GM13977 (cell line): ENCODE data around the gene FOXN1.

Experiments used
- DNase-seq: peaks from one replicate; pipeline ENCODE4 v3.0.0; 2012; ENCODE audit warnings: low spot score
- in situ Hi-C: fragments of 300-500 bp; cut with MboI; formaldehyde crosslinking; loops from one replicate; pipeline ENCODE4 v1.12.0; 2022; ENCODE audit warnings: low sequenced_read_pairs, low pct_unique_long_range_greater_than_20kb, mixed read lengths, inconsistent platforms; ENCODE audit not compliant: unreplicated experiment
- TF ChIP-seq, protein P1 (sequence below): IDR thresholded peaks from 2 replicates; pipeline ENCODE4 v1.5.1; 2012; ENCODE audit warnings: mild to moderate bottlenecking, control low read depth; ENCODE audit not compliant: insufficient read depth; ENCODE audit errors: extremely low read depth, missing control alignments

FOXN1 gene

DNA sequence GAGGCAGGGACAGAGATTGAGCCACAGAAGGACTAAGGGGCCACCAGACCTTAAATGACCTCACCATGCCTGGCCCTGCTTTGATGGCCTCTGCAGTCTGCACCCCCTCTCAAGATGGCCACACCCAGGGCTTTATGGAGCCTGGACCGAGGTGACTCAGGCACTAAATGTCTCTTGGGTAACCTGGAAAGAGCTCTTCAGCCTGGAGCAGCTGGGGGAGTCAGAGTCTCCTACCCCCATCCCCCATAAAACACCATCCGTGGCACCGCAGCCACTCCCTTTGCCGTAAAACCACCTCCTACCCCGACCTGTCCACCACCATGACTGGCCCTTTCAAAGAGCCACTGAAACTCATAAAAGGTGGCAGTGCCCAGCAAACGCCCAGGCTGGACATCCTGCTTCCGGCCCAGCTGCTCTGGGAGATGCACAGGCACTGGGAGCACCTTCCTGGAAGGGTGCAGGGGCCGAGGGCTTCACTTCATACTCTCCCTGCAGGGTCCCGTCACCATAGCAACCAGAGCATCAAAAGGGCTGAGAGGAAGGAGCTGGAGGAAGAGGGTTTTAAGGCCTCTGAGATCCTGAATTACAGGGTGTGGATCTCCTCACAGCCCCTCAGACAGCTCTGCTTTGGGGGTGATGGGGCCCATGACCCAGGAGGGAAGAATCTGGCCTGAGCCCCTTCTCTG, 22.3 kb downstream of the FOXN1 start:
- no peak for DNase-seq
- TF ChIP-seq, protein P1, sequence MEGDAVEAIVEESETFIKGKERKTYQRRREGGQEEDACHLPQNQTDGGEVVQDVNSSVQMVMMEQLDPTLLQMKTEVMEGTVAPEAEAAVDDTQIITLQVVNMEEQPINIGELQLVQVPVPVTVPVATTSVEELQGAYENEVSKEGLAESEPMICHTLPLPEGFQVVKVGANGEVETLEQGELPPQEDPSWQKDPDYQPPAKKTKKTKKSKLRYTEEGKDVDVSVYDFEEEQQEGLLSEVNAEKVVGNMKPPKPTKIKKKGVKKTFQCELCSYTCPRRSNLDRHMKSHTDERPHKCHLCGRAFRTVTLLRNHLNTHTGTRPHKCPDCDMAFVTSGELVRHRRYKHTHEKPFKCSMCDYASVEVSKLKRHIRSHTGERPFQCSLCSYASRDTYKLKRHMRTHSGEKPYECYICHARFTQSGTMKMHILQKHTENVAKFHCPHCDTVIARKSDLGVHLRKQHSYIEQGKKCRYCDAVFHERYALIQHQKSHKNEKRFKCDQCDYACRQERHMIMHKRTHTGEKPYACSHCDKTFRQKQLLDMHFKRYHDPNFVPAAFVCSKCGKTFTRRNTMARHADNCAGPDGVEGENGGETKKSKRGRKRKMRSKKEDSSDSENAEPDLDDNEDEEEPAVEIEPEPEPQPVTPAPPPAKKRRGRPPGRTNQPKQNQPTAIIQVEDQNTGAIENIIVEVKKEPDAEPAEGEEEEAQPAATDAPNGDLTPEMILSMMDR, result no peak
- in situ Hi-C loops, result loop anchor here (25.0 kb wide), 1 partner anchor 141 kb away; no protein-coding TSS in a partner anchor

DNA sequence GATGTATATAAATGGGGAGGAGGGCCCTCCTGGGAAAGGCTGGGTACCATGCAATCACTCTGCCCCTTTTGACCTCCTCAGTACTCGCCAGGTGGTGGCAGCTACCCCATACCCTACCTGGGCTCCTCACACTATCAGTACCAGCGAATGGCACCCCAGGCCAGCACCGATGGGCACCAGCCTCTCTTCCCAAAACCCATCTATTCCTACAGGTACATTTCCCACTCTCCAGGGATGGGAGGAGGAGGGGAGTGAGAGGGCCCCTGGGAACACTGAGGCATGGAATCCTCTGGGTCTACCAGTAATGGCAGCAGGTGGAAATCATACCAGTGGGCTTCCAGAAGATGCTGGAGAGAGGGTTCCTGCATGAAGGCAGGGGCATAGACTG, 22.9 kb downstream of the FOXN1 start:
- TF ChIP-seq, protein P1, result no peak
- DNase-seq, result no peak
- in situ Hi-C loops, result loop anchor here (25.0 kb wide), 1 partner anchor 142 kb away; no protein-coding TSS in a partner anchor

DNA sequence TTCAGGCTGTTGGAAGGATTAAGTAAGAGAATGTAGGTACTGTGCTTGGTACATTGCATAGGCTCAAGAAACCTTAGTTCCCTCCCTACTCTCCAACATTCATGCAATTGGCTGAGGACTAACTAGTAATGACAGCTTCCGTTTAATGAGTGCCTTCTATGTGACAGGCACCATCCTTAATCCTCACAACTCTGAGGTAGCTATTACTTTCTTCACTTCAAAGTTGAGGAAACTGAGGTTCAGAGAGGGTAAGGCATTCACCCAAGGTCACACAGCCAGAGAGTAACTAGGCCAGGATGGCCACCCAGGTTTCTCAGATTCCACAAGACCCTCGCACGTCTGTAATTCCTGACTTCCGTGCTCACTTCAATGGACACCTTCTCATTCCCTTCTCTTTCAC, 24.1 kb downstream of the FOXN1 start:
- TF ChIP-seq, protein P1, result no peak
- no peak for DNase-seq
- in situ Hi-C loops, result loop anchor here (25.0 kb wide), 1 partner anchor 143 kb away; no protein-coding TSS in a partner anchor

DNA sequence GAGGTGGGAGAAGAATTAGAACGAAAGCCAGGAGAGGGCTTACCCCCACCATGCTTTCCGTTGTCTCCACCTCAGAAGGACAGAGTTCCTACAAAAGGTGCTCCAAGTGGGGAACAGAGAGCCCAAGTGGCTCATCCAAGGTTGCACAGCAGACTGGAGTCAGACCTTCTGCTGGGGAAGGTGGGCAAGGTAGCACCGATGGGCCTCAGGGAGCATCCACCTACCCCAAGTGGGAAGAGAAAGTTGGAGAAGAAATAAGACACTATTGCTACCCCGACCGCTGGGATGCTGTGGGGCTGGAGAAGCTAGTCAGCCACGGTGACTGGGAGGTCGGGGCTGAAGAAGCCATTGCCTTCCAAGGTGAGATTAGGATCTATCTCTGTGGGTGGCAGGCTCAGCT, 24.8 kb downstream of the FOXN1 start:
- TF ChIP-seq, protein P1, result no peak
- DNase-seq, result no peak
- in situ Hi-C loops, result loop anchor here (25.0 kb wide), 1 partner anchor 144 kb away; no protein-coding TSS in a partner anchor

DNA sequence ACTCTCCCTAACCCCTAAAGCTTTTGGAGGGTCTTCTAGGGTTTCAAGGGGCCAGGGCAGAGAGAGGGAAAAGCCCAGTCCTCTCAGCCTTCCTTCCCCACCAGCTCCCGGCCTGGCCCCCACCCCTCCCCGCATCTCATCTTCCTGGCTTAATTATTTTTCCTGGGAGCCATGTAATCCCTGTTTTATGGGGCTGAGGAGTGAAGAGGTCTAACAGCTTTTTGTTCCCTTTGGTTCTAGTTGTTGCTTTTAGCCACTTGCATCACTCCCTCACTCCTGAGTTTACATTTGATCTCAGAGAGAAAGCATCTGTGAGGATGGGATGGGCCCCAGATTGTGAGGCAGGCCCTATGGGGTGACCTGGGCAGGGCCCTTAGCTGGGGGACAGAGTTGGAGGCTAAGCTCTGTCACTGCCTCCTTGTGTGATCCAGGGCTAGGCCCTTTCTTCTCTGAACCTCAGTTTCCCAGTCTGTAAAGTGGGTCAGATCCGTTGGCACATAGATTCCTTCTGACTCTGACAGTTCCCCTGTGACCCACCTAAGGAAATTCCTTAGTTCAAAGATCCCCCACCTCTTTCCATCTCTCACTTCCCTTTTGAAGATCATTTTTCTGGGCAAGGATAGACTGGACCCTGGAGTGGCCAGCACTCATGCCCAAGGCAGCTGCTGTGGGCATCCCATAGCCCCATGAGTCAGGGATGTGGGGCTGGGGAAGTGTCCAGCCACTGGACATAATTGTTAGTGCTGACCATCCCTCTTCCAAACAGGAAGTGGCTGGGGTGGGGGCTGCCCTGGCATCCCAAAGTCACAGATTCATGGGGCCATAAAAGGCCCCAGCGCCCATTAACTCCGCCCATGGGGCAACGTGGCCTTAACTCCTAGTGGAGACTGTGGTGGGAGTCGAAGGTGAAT, 26.2 kb downstream of the FOXN1 start:
- no peak for DNase-seq
- TF ChIP-seq, protein P1, result no peak
- in situ Hi-C loops, result loop anchor here (25.0 kb wide), 1 partner anchor 145 kb away; no protein-coding TSS in a partner anchor

DNA sequence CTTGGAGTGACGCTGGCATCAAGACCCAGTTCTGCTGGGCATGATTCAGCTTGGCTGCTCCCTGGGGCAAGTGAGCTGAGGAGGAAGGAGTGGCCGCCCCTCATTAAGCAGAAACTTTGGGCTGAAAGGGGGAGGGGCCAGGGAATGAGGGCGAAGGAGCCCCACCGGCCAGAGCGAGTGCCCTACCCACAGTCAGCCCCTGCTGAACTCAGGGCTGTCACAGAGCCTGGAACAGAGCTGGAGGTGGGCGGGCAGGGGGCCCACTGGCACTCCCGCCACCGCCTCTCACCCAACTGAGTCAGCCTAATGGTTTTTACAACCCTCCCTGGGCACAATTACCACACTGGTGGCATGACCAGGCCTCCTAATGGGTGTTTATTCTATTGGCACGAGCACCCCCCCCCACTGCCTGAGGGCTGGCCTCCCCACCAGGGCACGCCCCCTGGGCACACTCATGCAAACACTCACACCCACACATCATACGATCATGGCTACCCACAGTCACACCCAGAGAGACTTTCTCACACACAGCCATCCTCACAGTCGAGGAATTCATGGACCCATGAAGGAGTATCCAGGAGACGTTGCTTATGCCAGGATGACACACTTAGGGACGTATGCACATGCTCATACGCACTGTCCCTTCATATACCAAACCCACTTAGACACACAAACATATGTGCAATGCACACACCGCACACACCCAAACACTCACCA, 27.1 kb downstream of the FOXN1 start:
- in situ Hi-C loops, result loop anchor here (25.0 kb wide), 1 partner anchor 146 kb away; no protein-coding TSS in a partner anchor
- TF ChIP-seq, protein P1, result no peak
- DNase-seq, result no peak
